Testis (tissue), 2 donors: ENCODE results near the gene GRIA4.

Experiments used
- CTCF ChIP-seq, 3 experiments: fragments of 450-650 bp in 2 of 3; fragments of 200-600 bp in 1 of 3; sonication (generic) in 1 of 3; IDR thresholded peaks; one replicate each; pipeline ENCODE4 v1.5.1; 2016 to 2019; ENCODE audit warnings: antibody characterized with exemption in 3 of 3, mild to moderate bottlenecking in 2 of 3, moderate library complexity in 1 of 3
- POLR2A ChIP-seq: fragments of 450-650 bp; IDR thresholded peaks from one replicate; pipeline ENCODE4 v1.6.1; 2017; ENCODE audit warnings: antibody characterized with exemption, mild to moderate bottlenecking, moderate library complexity

GRCh38 chr11:105827906-105828305, 218.0 kb downstream of the GRIA4 start:
- TF ChIP-seq POLR2A: no peak
- no peak for TF ChIP-seq CTCF (IDR thresholded peaks at IDR 0.05)
